Hematopoietic multipotent progenitor cell treated with erythropoietin and hydrocortisone succinate and interleukin-3 and kit ligand, for 15 days (in vitro differentiated cells): Measurements from ENCODE around the gene PDK2.

ENCODE experiments used
- DNase-seq: peaks from one replicate; pipeline ENCODE4 v3.0.0-alpha.2; 2015; ENCODE audit warnings: low spot score

Gene PDK2

DNA sequence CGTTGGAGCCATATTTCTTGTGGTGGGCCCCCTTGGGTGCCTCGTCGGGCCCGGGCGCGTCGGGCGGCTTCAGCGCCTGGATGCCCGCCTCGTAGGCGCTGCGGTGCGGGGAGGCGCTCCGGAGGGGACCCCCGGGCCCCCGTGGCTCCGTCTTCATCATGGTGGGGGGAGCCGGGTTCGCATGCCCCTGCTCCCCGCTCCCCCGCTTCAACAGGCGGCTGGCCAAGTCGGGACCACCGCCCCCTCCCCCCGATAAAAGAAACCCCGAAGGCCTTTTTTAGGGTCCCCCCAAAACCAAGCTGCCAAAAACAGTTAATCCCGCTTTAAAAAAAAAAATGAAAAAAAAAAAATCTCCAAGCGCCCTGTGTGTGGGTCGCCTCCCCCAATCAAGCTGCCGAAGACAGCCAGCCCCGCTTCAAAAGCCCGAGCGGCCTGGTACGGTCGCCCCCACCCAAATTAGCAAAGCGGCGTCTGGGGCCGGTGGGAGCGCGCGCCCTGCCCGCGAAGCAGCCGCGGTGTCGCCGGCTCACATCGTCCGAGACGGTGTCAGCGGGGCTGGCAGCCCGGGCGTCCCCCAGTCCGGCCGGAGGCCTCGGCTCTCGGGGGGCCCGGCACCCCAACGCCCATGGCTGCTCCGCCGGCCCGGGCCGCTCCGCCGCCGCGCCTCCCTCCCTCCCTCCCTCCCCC, 55.3 kb downstream of the PDK2 start, which contains the start of gene PPP1R9B:
TSS of gene PPP1R9B (minus strand) at position 324 of the 687 bp plus-strand sequence. CDS start at position 160, 164 bp downstream.
- no peak for DNase-seq

DNA sequence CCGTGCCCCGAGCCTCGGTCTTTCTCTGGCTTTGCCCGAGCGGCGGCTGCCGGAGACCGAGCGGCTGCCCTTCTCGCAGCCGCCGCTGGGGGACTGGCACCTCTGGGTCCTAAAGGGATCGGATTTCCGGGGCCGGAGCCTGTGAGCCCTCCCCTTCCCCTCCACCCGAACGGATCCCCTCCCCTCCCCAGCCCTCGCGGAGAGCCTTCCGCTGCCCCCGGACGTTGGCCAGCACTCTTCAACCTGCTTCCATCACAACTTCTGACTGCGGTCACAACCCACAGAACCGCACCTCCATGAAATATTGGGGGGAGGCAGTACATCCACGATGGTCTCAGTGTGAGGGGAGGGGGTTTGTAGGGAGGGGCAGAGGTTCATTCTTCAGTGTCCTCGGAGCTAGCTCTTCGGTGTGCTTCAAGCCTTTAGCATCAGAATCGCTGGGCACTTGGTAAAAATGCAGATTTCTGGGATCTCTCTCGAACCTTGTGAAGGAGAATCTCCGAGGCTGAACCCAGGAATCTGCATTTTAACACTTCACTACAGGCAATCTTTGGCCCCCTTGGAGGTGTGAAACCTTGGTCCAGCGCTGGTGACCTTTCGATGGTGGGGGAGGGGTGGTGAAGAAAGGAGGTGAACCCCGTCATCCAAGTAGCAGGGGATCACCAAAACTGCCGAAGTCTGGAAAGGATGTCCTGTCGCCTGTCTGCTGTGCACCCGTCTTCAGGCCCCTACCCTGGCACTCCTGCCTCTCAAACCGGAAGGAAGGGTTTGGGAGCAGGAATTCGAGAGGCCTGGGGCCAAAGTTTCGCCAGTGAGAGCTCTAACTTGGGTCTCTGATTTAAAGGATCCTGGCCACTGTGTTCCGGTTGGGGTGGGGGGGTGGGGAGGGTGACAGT, 56.1 kb downstream of the PDK2 start:
- peak; percentile 85 for DNase-seq

DNA sequence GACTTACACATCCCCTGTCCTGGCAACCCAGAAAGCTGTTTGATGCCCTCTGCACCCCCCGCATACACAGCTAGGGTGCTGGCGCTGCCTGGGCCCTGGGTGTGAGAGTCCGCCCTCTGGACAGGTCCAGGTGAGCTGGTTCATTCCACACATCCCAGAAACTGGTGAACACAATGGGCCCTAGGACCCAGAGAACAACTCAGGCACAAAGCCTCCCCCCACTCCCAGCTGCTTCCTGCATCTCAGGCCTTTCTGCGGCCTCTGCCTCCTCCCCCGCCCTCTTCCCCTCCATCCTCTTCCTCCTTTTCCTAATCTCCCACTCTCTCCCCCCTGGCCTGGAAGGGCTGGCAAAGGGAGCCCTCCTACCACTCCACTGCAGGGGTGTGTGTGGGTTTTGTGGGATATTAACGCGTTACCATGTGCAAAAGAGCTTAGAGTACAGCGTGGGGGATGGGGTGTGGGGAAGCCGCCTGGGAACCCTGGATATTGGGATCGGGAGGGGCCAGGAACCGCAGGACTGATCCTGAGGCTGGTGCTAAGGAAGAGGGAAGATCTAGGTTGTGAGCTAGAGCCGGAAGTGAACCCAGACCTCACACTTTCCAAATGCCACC, 56.9 kb downstream of the PDK2 start:
- peak; percentile 59 for DNase-seq

DNA sequence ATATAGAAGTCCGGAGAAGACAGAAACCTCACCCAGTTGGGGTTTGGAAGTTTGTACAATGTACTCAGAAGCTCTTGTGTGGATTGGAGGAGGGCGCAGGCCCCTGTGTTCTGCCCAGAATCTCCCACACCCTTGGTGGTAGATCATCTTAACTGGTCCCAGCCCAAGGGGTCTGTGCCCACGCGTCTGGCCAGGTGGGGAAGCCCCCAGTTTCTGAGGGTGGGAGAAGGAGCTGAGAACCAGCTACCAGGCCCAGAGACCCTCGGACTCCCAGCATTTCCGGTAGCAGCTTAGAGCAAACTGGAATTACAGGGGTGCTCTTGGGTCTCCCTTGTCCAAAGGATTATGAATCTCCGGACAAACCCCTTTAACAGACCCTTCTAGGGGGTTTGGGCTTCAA, 57.6 kb downstream of the PDK2 start:
- DNase-seq, result peak; percentile 16

DNA sequence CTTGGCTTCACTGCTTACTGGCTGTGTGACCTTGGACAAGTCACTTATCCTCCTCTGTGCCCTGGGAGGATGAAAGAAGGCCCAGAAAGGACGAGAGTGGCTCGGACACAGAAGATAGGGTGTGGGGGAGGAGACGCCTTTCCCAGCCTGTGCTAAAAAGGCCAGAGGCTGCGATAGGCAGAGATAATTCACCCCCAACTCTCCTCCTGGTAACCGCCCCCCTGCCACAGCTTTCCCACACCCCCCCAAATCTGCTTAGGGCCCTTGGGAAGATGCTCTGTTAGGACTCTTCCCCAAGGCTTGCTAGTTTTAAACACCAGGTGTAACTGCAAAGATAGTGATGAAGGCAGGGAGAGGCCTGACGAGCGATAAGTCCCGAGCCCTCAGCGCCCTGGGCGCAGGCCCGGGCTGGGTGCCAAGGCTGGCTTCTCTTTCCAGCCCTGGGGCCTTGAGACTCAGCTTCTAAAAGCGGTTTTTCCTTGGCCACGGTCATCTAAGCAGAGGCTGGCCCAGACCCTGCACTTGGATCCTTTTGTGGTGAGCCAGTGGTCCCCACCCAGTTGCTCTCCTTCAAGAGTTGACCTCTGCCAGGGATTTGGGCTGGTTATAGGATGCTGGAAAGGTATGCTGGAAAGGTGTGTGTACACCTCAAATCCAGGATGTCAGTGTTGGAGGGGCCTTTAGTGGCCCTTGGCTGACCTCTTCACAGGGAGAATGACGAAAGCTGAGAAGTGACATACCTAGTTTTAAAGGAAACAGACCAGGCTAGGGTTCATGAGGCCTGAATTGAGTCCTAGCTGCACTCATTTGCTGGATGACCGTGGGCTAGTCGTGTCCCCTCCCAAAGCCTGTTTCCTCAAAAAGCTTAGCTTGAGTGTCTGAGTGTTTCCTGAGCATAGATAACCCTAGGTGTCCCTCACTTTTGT, 58.8 kb downstream of the PDK2 start:
- DNase-seq, result peak; percentile 94

DNA sequence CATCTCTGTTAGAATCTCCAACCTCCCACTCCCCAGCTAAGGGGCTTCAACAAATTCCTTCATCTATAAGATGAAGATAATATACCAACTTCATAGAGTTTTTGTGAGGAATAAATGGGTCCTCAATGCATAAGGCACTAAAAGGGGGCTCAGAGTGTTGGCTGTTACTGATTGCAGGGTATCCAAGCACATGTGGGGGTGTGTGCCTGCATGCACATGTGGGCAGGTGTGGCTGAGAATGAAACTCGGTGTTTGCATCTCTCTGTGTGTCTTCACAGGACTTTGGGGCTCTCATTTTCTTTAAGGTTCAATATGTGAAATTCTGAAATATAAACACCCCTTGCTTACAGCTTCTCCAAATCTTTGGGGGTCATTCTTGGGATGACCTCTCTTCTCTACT, 59.5 kb downstream of the PDK2 start:
- DNase-seq, result peak; percentile 31

DNA sequence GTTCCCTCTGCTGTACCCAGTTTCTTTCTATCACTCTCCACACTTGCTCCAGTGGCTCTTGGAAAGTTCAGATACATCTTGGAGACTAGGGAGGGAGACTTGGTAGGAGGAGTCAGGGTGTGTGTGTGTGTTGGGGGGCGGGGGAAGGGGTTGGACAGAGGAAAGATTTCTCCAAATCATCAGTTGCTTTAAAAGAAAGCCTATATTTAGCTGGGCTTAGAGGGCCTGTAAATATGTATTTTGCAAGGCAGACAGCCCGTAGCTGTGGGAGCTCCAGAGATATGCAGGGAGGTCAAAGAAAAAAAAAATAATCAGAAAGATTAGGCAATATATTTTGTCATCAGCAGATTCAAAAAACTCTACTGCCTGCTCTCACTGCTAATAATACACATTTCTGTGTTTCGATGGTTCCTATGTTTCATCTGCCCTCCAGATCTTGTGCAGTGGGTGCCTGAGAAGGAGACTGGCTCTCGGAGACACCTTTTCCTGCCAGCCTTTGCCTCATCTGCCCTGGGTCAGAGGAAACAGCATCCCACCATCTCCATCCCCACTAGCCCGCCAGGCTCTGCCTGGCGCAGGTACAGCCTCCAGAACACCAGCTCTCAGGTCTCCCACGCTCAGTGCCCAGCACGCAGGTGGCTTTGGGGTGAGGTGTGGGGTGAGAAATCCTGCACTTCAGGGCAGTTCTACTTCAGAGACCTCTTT, 60.1 kb downstream of the PDK2 start:
- DNase-seq, result peak; percentile 59

DNA sequence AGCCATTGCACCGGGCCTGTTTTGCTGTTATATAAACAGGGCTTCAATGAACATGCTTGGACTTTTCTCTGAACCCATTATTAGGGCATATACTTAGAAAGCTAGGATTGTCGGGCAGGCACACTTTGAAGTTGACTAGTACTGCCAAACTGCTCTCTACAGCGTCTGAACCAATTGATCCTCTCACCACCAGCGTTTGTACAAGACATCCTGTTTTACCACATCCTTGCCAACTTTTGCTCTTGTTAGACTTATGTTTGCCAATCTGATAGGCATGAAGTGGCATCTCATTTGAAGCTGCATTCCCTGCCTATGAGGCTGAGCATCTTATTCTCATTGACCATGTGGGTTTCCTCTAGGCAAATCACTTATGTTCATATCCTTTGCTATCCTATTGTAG, 62.7 kb downstream of the PDK2 start:
- peak; percentile 8 for DNase-seq

DNA sequence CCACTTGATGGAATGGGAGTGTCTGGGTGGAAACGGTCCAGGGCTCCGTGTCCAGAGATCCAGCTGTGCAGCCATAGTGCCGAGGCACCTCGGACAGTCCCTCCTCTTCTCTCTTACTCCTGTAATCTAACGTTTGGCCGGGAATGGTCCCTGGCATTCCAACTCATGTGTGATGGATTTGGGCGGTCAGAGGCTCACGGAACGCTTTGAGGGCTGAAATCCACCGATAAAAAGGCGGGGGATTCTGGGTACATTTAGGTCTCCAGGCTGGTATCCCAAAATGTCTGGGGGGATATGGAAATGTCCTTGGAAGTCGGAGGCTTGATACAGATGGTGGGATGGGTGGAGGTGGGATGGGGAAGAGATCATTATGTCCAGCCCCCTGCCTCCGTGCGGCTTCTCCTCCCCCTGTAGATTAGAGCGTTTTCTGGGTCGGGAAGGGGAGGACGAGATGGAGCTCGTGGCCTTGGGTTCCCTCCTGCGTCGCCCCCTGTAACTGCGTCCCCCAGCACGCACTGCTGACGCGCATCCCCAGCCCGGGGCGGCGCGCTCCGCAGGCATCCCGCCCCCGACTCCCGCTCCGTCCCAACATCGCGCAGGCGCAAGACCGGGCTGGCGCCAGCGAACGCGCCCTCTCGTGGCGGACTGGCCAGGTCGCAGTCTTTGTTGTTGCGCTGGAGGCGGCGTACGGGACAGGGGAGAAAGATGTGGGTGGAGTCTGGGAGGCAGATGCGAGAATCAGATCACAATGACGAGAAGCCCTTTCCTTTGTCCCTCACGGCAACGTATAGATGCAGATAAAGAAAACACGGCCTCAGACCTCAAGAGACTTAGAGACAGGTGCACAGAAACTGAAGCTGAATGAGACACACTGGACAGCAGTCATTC, 66.1 kb downstream of the PDK2 start:
- DNase-seq, result peak; percentile 88
